ENCODE data around the gene TM9SF4.

The TM9SF4 gene

GRCh38 chr20:32130352-32130751 lies 20.8 kb downstream of the TM9SF4 start:
- no peak for DNase-seq

GRCh38 chr20:32130965-32131364 lies 21.5 kb downstream of the TM9SF4 start:
- DNase-seq, result no peak

GRCh38 chr20:32132911-32133549 lies 23.5 kb downstream of the TM9SF4 start:
- no peak for DNase-seq

GRCh38 chr20:32134026-32134425 lies 24.5 kb downstream of the TM9SF4 start:
- DNase-seq, result no peak

GRCh38 chr20:32135983-32136515 lies 26.5 kb downstream of the TM9SF4 start:
- DNase-seq, result no peak

GRCh38 chr20:32138921-32139320 lies 29.4 kb downstream of the TM9SF4 start:
- DNase-seq, result no peak

- no peak for DNase-seq
These were observed 30.4 kb downstream of the TM9SF4 start for GRCh38 chr20:32139947-32140346.

GRCh38 chr20:32140603-32141002 lies 31.1 kb downstream of the TM9SF4 start:
- DNase-seq, result no peak

- DNase-seq, result no peak
These were observed 32.0 kb downstream of the TM9SF4 start for GRCh38 chr20:32141465-32141980.

GRCh38 chr20:32142088-32142487 lies 32.6 kb downstream of the TM9SF4 start:
- no peak for DNase-seq

- no peak for DNase-seq
These were observed 33.5 kb downstream of the TM9SF4 start for GRCh38 chr20:32142991-32143390.

GRCh38 chr20:32144898-32145662 lies 35.6 kb downstream of the TM9SF4 start:
- DNase-seq, result no peak

GRCh38 chr20:32149566-32150170 lies 40.2 kb downstream of the TM9SF4 start:
- no peak for DNase-seq

- DNase-seq, result no peak
These were observed 40.9 kb downstream of the TM9SF4 start for GRCh38 chr20:32150291-32150848.

GRCh38 chr20:32152421-32153155 lies 43.1 kb downstream of the TM9SF4 start:
- no peak for DNase-seq

- no peak for DNase-seq
These were observed 43.7 kb downstream of the TM9SF4 start for GRCh38 chr20:32153156-32153665.

GRCh38 chr20:32153771-32154170 lies 44.3 kb downstream of the TM9SF4 start:
- DNase-seq, result no peak

GRCh38 chr20:32155017-32155981 lies 45.8 kb downstream of the TM9SF4 start:
- DNase-seq, result no peak

GRCh38 chr20:32157611-32158010 lies 48.1 kb downstream of the TM9SF4 start:
- DNase-seq, result no peak

GRCh38 chr20:32158351-32158750 lies 48.8 kb downstream of the TM9SF4 start:
- no peak for DNase-seq
